ENCODE data around the gene TRIP4.
A peak's percentile ranks its signal among the peaks of the same experiment; 100 is the strongest.
"Not testable (repeated sequence)": the region's sequence is repeated elsewhere in the genome, so short reads cannot be mapped to it uniquely, and the experiment has no call there.

TRIP4 gene

GRCh38 chr15:64387562-64388168, at the start of gene TRIP4:
TSS of gene TRIP4 (plus strand) at chr15:64387836. CDS start at chr15:64387864, 28 bp downstream.
- in situ Hi-C loops (cut with HindIII; ENCODE audit: low pct_unique_long_range_greater_than_20kb, low sequenced_read_pairs), result no loop called here
- peak; percentile 82 to 98 for DNase-seq (ENCODE audit: low read depth in 1 of 2, low spot score in 1 of 2)
- no peak for TF ChIP-seq JUND (IDR thresholded peaks at IDR 0.05; ENCODE audit: low read depth)

DNA sequence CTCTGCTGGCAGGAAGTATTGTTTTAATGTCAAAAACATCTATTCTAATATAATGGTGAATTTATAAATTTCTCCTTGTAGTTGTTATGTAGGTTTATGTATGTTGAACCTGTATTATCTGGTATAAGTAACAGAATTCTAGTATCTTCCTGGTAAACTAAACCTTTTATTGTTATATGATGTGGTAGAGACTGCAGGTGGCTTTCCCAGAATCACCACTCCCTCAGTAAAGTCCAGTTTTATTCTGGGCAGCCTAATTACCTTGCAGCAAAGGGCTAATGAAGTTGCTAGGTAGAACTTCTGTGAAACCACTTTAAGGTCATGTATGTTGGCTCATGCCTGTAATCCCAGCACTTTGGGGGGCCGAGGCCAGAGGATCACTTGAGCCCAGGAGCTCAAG, 47.3 kb upstream of the TRIP4 start:
- in situ Hi-C loops (cut with HindIII; ENCODE audit: low pct_unique_long_range_greater_than_20kb, low sequenced_read_pairs), result no loop called here
- no peak for DNase-seq (ENCODE audit: low read depth in 1 of 2, low spot score in 1 of 2)
- no peak for TF ChIP-seq JUND (IDR thresholded peaks at IDR 0.05; ENCODE audit: low read depth)

DNA sequence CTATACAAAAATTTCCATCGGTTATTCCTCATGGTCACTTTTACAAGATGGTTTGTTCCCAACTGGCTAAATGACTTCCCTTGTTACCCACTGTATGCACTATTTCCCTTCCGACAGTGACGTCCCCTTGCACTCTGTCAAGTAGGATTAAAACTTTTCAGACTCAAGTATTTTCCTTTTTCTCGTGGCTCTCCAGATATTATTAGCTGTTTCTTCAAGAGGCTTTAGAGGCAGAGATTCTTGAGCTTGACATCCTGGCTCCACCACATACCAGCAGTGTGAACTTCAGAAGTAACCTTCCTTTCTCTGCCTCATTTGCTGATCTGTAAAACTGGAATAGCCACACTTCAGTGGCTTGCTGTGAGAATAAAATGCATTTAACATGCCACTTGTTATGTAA, 45.7 kb upstream of the TRIP4 start:
- no peak for TF ChIP-seq JUND (IDR thresholded peaks at IDR 0.05; ENCODE audit: low read depth)
- in situ Hi-C loops (cut with HindIII; ENCODE audit: low pct_unique_long_range_greater_than_20kb, low sequenced_read_pairs), result no loop called here
- DNase-seq (ENCODE audit: low read depth in 1 of 2, low spot score in 1 of 2), result no peak

GRCh38 chr15:64343222-64343621, 44.4 kb upstream of the TRIP4 start:
- TF ChIP-seq JUND (IDR thresholded peaks at IDR 0.05; ENCODE audit: low read depth), result no peak
- in situ Hi-C loops (cut with HindIII; ENCODE audit: low pct_unique_long_range_greater_than_20kb, low sequenced_read_pairs), result no loop called here
- no peak for DNase-seq (ENCODE audit: low read depth in 1 of 2, low spot score in 1 of 2)

DNA sequence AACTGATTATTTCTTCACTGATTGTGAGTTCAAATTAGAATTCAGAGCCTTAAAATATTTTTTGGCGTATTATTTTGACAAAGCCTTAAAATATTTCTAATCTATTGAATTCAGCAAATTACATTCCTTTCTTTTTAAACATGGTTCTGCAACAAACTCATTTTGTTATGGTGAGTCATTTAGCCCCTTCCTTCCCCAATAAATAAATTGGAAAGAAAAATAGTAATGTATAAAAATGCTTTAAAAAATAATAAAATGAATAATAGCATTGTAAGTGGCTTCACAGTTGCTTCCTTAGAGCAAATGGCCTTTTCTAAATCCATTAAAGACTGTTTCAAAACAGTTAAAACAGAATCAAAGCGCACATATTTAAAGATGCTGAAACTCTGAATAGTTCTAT, 43.8 kb upstream of the TRIP4 start:
- no peak for DNase-seq (ENCODE audit: low read depth in 1 of 2, low spot score in 1 of 2)
- no peak for TF ChIP-seq JUND (IDR thresholded peaks at IDR 0.05; ENCODE audit: low read depth)
- in situ Hi-C loops (cut with HindIII; ENCODE audit: low pct_unique_long_range_greater_than_20kb, low sequenced_read_pairs), result no loop called here

DNA sequence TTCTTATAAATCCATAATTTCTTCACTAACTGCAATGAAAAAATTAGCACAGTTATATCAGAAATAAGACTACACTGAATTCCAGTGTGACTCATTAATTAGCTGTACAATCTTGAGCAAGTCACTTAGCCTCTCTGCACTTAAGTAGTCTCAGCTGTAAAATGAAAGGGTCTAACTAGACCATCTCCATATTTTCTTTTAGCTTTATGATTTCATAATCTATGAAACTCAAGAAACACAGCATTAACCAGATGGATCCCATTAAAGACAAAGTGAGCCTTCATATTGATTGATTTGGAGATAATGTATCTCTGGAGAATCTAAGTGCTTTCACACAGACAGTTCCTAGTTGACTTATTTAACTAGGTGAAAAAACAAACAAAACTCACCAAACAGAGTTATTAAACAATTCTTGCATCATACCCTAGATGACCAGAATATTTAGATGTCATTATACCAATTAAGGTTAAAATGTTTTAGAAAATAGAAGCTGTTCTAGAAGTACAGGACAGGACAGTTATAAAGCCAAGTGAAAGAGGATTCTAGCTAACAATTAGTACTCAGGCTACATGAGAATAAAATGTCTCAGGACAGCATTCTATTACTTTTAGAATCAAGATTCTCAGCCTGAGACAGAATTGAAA, 42.9 kb upstream of the TRIP4 start:
- no peak for TF ChIP-seq JUND (IDR thresholded peaks at IDR 0.05; ENCODE audit: low read depth)
- in situ Hi-C loops (cut with HindIII; ENCODE audit: low pct_unique_long_range_greater_than_20kb, low sequenced_read_pairs), result no loop called here
- DNase-seq (ENCODE audit: low read depth in 1 of 2, low spot score in 1 of 2), result no peak

GRCh38 chr15:64346242-64346641, 41.4 kb upstream of the TRIP4 start:
- DNase-seq (ENCODE audit: low read depth in 1 of 2, low spot score in 1 of 2); in situ Hi-C loops (cut with HindIII; ENCODE audit: low pct_unique_long_range_greater_than_20kb, low sequenced_read_pairs): not testable (repeated sequence)

DNA sequence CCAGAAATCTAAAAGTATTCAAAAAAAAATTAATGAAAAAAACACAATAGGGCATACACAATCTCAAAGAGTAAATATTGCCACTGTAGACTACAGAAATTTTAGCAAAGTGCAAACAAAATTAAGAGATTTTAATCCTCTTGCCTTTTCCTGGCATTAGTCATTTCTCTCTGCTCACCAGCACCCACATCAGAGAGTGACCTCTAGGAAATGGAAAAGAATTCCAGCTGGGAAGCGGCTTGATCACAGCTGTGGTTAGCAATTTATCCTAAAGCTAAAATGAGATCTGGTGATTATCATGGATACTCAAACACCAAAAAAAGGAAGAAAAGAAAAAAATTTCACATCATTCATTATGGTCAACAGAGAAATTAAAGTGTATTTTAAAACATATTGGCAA, 39.2 kb upstream of the TRIP4 start:
- in situ Hi-C loops (cut with HindIII; ENCODE audit: low pct_unique_long_range_greater_than_20kb, low sequenced_read_pairs), result no loop called here
- no peak for DNase-seq (ENCODE audit: low read depth in 1 of 2, low spot score in 1 of 2)
- TF ChIP-seq JUND (IDR thresholded peaks at IDR 0.05; ENCODE audit: low read depth), result no peak

GRCh38 chr15:64349375-64349774, 38.3 kb upstream of the TRIP4 start:
- DNase-seq (ENCODE audit: low read depth in 1 of 2, low spot score in 1 of 2), result no peak
- no peak for TF ChIP-seq JUND (IDR thresholded peaks at IDR 0.05; ENCODE audit: low read depth)
- in situ Hi-C loops (cut with HindIII; ENCODE audit: low pct_unique_long_range_greater_than_20kb, low sequenced_read_pairs), result no loop called here

DNA sequence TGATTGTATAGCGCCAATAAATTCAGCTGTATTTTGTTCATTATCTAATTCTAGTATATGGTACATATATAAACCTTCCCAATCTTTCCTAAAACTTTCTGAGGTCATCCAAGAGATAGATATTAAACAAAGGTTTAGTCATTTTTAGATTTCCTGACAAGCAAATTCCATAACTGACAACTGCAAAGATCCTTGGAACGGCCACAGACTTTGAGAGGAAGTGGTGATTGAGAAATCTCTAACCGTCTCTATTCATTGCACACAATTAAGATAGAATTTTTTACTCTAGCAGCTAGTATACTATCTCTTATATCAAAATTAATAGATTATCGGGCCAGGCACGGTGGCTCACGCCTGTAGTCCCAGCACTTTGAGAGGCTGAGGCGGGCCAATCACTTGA, 36.4 kb upstream of the TRIP4 start:
- TF ChIP-seq JUND (IDR thresholded peaks at IDR 0.05; ENCODE audit: low read depth), result no peak
- no peak for DNase-seq (ENCODE audit: low read depth in 1 of 2, low spot score in 1 of 2)
- in situ Hi-C loops (cut with HindIII; ENCODE audit: low pct_unique_long_range_greater_than_20kb, low sequenced_read_pairs), result no loop called here

DNA sequence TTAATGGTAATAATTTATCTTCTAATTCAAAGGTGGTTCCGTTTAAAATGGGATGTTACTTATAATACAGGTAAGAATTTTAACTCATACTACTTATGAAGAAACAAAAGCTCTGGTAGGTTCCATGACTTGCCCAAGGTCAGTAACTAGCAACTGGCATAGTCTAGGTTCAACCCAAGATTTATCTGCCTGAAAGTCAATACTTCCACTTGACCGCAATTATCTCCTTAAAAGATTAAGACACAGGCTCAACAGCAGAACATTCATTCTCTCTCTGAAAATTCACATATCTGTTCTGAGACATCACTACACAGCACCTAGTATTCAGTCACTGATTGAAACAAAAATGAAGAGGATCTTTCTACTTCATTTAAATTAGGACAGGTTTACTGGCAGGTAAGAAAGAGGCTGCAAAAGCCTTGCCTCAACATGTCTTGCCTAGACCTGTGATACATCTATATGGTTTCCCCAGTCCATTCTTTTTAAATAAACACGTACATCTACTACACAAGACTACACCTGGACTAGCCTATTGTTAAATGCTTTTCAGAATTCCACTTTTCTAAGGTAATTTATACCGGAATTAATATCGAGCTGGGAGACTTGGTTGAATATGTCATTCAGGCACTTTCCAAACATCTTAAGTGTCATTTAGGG, 32.8 kb upstream of the TRIP4 start:
- in situ Hi-C loops (cut with HindIII; ENCODE audit: low pct_unique_long_range_greater_than_20kb, low sequenced_read_pairs), result no loop called here
- TF ChIP-seq JUND (IDR thresholded peaks at IDR 0.05; ENCODE audit: low read depth), result no peak
- DNase-seq (ENCODE audit: low read depth in 1 of 2, low spot score in 1 of 2), result no peak

- DNase-seq (ENCODE audit: low read depth in 1 of 2, low spot score in 1 of 2), result no peak
These were observed 32.2 kb upstream of the TRIP4 start for GRCh38 chr15:64355348-64355943.

More at GRCh38 chr15:64355348-64355943, 32.2 kb upstream of the TRIP4 start:
- in situ Hi-C loops (cut with HindIII; ENCODE audit: low pct_unique_long_range_greater_than_20kb, low sequenced_read_pairs), result no loop called here
- no peak for TF ChIP-seq JUND (IDR thresholded peaks at IDR 0.05; ENCODE audit: low read depth)
